ENCODE measurements around the gene ATP8B1. TPM values are rescaled to one million over a fixed set of nuclear protein-coding genes. Genes with fewer than 3 reads are reported as not detected.

The ATP8B1 gene
- total RNA-seq, 1 experiment from 2014 or later: 1.1 TPM

DNA sequence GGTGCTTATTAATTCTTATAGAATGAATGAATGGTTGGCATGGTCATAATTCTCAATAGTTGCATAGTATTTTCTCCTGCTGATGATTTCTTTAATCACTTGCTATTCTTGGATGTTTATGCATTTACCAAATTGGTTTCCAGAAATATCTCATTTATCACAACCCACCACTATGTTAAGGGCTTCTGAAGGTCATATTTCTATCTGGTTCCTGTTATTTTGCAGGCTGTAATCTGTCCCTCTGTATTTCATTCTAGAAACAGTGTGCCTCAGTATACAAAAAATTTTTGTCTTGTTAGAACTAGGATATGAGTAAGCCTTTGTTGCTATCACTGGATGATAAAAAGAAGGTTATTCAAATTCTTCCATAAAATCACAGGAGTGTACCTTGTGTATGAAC, 6.1 kb upstream of the ATP8B1 start:
- no peak overlapping the region for H3K4me2 ChIP-seq (ENCODE audit: insufficient read depth, insufficient read length, low read length)
- H3K79me1 ChIP-seq (ENCODE audit: insufficient read depth, low read depth, low read length, poor library complexity, severe bottlenecking): no peaks in the 10 kb centered on the region
- no peak overlapping the region for H4K5ac ChIP-seq (ENCODE audit: insufficient read length, low read depth, low read length)
- H3K9me3 ChIP-seq (ENCODE audit: control insufficient read depth, low read depth, low read length): no peaks in the 10 kb centered on the region
- H3K18ac ChIP-seq (ENCODE audit: insufficient read length, low read depth, low read length): no peak overlapping the region
- H2BK5ac ChIP-seq (ENCODE audit: insufficient read length, low read length): no peak overlapping the region
- no peak overlapping the region for H2AK5ac ChIP-seq (ENCODE audit: insufficient read length, low read length)
- Mint-ChIP-seq H3K36me3 (ENCODE audit: insufficient read depth in 1 of 3, low read depth in 3 of 3) (no peaks in the 10 kb centered on the region), H3K27ac (no peak overlapping the region), H3K4me3 (no peak overlapping the region), H3K9me3 (peaks cover 0 to 12% of the 10 kb centered on the region in 2 experiments; a peak in 3 of 5 replicates), H3K27me3 (ENCODE audit: low read depth) (peaks cover 34% of the 10 kb centered on the region), H3K4me1 (no peaks in the 10 kb centered on the region)
- no peak overlapping the region for H3K56ac ChIP-seq (ENCODE audit: insufficient read length, low read depth, low read length)
- H4K91ac ChIP-seq (ENCODE audit: insufficient read length, low read depth, low read length): no peak overlapping the region
- TF ChIP-seq CTCF (conservative IDR thresholded peaks at IDR 0.05): no peak
- H3K9ac ChIP-seq (ENCODE audit: extremely low read depth, insufficient read length, low read length): no peak overlapping the region
- H3K27me3 ChIP-seq (ENCODE audit: insufficient read depth, low read length): peaks cover 7% of the 10 kb centered on the region; the same call in 1 of the 2 replicates
- H2AFZ ChIP-seq (ENCODE audit: low read length): no peak overlapping the region
- H3K14ac ChIP-seq (ENCODE audit: insufficient read depth, low read length): no peak overlapping the region
- H2BK120ac ChIP-seq (ENCODE audit: low read depth, low read length, poor library complexity, severe bottlenecking): no peak overlapping the region
- no peak overlapping the region for H2BK20ac ChIP-seq (ENCODE audit: low read depth, low read length, poor library complexity, severe bottlenecking)
- no peak overlapping the region for H2BK12ac ChIP-seq (ENCODE audit: insufficient read length, low read depth, low read length)
- H3K4me1 ChIP-seq (ENCODE audit: insufficient read depth, low read length): no peaks in the 10 kb centered on the region
- H3T11ph ChIP-seq (ENCODE audit: low read length): no peak overlapping the region
- no peak overlapping the region for H3K4ac ChIP-seq (ENCODE audit: low read depth, low read length)
- no peaks in the 10 kb centered on the region for H4K20me1 ChIP-seq (ENCODE audit: control insufficient read depth, insufficient read depth, insufficient read length)
- no peak overlapping the region for H4K8ac ChIP-seq (replicated peaks; ENCODE audit: insufficient read length, low read depth, low read length)
- no peaks in the 10 kb centered on the region for H3K23me2 ChIP-seq (ENCODE audit: insufficient read length, low read depth, low read length, poor library complexity, severe bottlenecking)
- no peak for DNase-seq
- H3K79me2 ChIP-seq (ENCODE audit: insufficient read depth, low read length): no peaks in the 10 kb centered on the region
- no peak overlapping the region for H2BK15ac ChIP-seq (ENCODE audit: low read depth, low read length)
- H3K23ac ChIP-seq (ENCODE audit: insufficient read length, low read depth, low read length): no peak overlapping the region
- no peak overlapping the region for H3K27ac ChIP-seq (ENCODE audit: insufficient read length, low read depth, low read length)

All from H9 (cell line).